HCT116 (cell line): ENCODE data around the gene PDE4B.

ENCODE experiments used
- JUND ChIP-seq: IDR thresholded peaks from 2 replicates; pipeline ENCODE4 v1.6.1; 2012
- POLR2A ChIP-seq: IDR thresholded peaks from 2 replicates; pipeline ENCODE4 v1.7.0; 2011; ENCODE audit warnings: borderline replicate concordance; ENCODE audit not compliant: insufficient read depth, insufficient read length; ENCODE audit errors: extremely low read depth
- POLR2AphosphoS5 ChIP-seq: IDR thresholded peaks from 2 replicates; pipeline ENCODE4 v1.6.1; 2011; ENCODE audit warnings: mild to moderate bottlenecking, low read depth, low read length, moderate library complexity
- SIN3A ChIP-seq: IDR thresholded peaks from 2 replicates; pipeline ENCODE4 v1.6.1; 2012; ENCODE audit warnings: low read depth
- SRF ChIP-seq: IDR thresholded peaks from 2 replicates; pipeline ENCODE4 v1.6.1; 2012; ENCODE audit warnings: low read depth
- TF ChIP-seq, protein P1 (sequence below): IDR thresholded peaks from 2 replicates; pipeline ENCODE4 v1.6.1; 2012; ENCODE audit warnings: low read depth
- TF ChIP-seq, protein P2 (sequence below), 3 experiments: fragments of 200-600 bp in 1 of 3; sonication (generic) in 1 of 3; IDR thresholded peaks in 2 of 3; conservative IDR thresholded peaks in 1 of 3; 2 replicates each; pipeline ENCODE4 v1.5.1; 2012 to 2017; ENCODE audit warnings: low read depth in 2 of 3, low read length in 2 of 3, antibody characterized with exemption in 1 of 3, borderline replicate concordance in 1 of 3, control low read depth in 1 of 3, mild to moderate bottlenecking in 1 of 3, mixed read lengths in 1 of 3, mixed run types in 1 of 3, moderate library complexity in 1 of 3; ENCODE audit not compliant: insufficient read depth in 1 of 3

DNA sequence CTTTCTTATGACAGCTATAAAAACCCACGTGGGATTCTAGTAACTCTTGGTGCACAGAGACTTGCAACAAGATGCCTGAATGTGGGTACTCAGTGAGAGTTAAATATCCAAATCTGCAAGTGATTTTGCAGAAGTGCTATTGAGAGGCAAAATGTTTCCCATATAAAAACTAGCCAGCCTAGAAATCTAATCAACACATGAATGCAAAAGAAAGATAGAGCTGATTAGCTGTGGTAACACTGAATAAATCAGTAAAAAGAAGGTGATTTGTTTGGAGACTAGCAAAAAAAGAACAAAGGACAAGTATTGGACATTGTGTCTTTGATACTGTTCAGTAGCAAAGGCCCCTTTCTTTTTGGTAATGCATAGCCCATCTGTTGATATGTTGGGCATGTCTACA lies 527.5 kb downstream of the PDE4B start:
- TF ChIP-seq SRF (no peak), POLR2AphosphoS5 (no peak), JUND (no peak), POLR2A (no peak), SIN3A (no peak)
- TF ChIP-seq, protein P1, sequence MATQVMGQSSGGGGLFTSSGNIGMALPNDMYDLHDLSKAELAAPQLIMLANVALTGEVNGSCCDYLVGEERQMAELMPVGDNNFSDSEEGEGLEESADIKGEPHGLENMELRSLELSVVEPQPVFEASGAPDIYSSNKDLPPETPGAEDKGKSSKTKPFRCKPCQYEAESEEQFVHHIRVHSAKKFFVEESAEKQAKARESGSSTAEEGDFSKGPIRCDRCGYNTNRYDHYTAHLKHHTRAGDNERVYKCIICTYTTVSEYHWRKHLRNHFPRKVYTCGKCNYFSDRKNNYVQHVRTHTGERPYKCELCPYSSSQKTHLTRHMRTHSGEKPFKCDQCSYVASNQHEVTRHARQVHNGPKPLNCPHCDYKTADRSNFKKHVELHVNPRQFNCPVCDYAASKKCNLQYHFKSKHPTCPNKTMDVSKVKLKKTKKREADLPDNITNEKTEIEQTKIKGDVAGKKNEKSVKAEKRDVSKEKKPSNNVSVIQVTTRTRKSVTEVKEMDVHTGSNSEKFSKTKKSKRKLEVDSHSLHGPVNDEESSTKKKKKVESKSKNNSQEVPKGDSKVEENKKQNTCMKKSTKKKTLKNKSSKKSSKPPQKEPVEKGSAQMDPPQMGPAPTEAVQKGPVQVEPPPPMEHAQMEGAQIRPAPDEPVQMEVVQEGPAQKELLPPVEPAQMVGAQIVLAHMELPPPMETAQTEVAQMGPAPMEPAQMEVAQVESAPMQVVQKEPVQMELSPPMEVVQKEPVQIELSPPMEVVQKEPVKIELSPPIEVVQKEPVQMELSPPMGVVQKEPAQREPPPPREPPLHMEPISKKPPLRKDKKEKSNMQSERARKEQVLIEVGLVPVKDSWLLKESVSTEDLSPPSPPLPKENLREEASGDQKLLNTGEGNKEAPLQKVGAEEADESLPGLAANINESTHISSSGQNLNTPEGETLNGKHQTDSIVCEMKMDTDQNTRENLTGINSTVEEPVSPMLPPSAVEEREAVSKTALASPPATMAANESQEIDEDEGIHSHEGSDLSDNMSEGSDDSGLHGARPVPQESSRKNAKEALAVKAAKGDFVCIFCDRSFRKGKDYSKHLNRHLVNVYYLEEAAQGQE: no peak
- TF ChIP-seq, protein P2, sequence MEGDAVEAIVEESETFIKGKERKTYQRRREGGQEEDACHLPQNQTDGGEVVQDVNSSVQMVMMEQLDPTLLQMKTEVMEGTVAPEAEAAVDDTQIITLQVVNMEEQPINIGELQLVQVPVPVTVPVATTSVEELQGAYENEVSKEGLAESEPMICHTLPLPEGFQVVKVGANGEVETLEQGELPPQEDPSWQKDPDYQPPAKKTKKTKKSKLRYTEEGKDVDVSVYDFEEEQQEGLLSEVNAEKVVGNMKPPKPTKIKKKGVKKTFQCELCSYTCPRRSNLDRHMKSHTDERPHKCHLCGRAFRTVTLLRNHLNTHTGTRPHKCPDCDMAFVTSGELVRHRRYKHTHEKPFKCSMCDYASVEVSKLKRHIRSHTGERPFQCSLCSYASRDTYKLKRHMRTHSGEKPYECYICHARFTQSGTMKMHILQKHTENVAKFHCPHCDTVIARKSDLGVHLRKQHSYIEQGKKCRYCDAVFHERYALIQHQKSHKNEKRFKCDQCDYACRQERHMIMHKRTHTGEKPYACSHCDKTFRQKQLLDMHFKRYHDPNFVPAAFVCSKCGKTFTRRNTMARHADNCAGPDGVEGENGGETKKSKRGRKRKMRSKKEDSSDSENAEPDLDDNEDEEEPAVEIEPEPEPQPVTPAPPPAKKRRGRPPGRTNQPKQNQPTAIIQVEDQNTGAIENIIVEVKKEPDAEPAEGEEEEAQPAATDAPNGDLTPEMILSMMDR (IDR thresholded peaks at IDR 0.05 in 2 of 3, conservative IDR thresholded peaks at IDR 0.05 in 1 of 3; ENCODE audit: borderline replicate concordance in 1 of 3, insufficient read depth in 1 of 3, low read depth in 2 of 3, low read length in 2 of 3): no peak
